Measurements from ENCODE around the gene TC2N.

TC2N gene

GRCh38 chr14:91882776-91883175, 15.4 kb upstream of the TC2N start:
- TF ChIP-seq SIN3A (IDR thresholded peaks at IDR 0.05; ENCODE audit: borderline replicate concordance, insufficient read depth, low read length) (no peak), FOXP2 (optimal IDR thresholded peaks at IDR 0.05; ENCODE audit: borderline replicate concordance, extremely low read depth, extremely low read length, insufficient read depth) (no peak), REST (IDR thresholded peaks at IDR 0.05; ENCODE audit: insufficient read depth in 1 of 2, low read depth in 2 of 2, low read length in 2 of 2) (no peak), TAF1 (IDR thresholded peaks at IDR 0.05; ENCODE audit: borderline replicate concordance, insufficient read depth, low read length) (no peak), POLR2AphosphoS5 (IDR thresholded peaks at IDR 0.05; ENCODE audit: low read depth, low read length) (no peak)

- no peak for TF ChIP-seq POLR2AphosphoS5 (IDR thresholded peaks at IDR 0.05; ENCODE audit: low read depth, low read length)
- no peak for TF ChIP-seq SIN3A (IDR thresholded peaks at IDR 0.05; ENCODE audit: borderline replicate concordance, insufficient read depth, low read length)
- no peak for TF ChIP-seq FOXP2 (optimal IDR thresholded peaks at IDR 0.05; ENCODE audit: borderline replicate concordance, extremely low read depth, extremely low read length, insufficient read depth)
- no peak for TF ChIP-seq TAF1 (IDR thresholded peaks at IDR 0.05; ENCODE audit: borderline replicate concordance, insufficient read depth, low read length)
- TF ChIP-seq REST (IDR thresholded peaks at IDR 0.05; ENCODE audit: insufficient read depth in 1 of 2, low read depth in 2 of 2, low read length in 2 of 2), result no peak
Observed at GRCh38 chr14:91882369-91882768, 15.0 kb upstream of the TC2N start.

- TF ChIP-seq REST (IDR thresholded peaks at IDR 0.05; ENCODE audit: insufficient read depth in 1 of 2, low read depth in 2 of 2, low read length in 2 of 2) (no peak), FOXP2 (optimal IDR thresholded peaks at IDR 0.05; ENCODE audit: borderline replicate concordance, extremely low read depth, extremely low read length, insufficient read depth) (no peak), SIN3A (IDR thresholded peaks at IDR 0.05; ENCODE audit: borderline replicate concordance, insufficient read depth, low read length) (no peak), POLR2AphosphoS5 (IDR thresholded peaks at IDR 0.05; ENCODE audit: low read depth, low read length) (no peak), TAF1 (IDR thresholded peaks at IDR 0.05; ENCODE audit: borderline replicate concordance, insufficient read depth, low read length) (no peak)
Observed at GRCh38 chr14:91879196-91879595, 11.9 kb upstream of the TC2N start.

GRCh38 chr14:91878274-91878673, 10.9 kb upstream of the TC2N start:
- TF ChIP-seq REST (IDR thresholded peaks at IDR 0.05; ENCODE audit: insufficient read depth in 1 of 2, low read depth in 2 of 2, low read length in 2 of 2) (no peak), SIN3A (IDR thresholded peaks at IDR 0.05; ENCODE audit: borderline replicate concordance, insufficient read depth, low read length) (no peak), TAF1 (IDR thresholded peaks at IDR 0.05; ENCODE audit: borderline replicate concordance, insufficient read depth, low read length) (no peak), FOXP2 (optimal IDR thresholded peaks at IDR 0.05; ENCODE audit: borderline replicate concordance, extremely low read depth, extremely low read length, insufficient read depth) (no peak), POLR2AphosphoS5 (IDR thresholded peaks at IDR 0.05; ENCODE audit: low read depth, low read length) (no peak)

GRCh38 chr14:91877376-91877915, 10.1 kb upstream of the TC2N start:
- TF ChIP-seq FOXP2 (optimal IDR thresholded peaks at IDR 0.05; ENCODE audit: borderline replicate concordance, extremely low read depth, extremely low read length, insufficient read depth) (no peak), REST (IDR thresholded peaks at IDR 0.05; ENCODE audit: insufficient read depth in 1 of 2, low read depth in 2 of 2, low read length in 2 of 2) (no peak), TAF1 (IDR thresholded peaks at IDR 0.05; ENCODE audit: borderline replicate concordance, insufficient read depth, low read length) (no peak), SIN3A (IDR thresholded peaks at IDR 0.05; ENCODE audit: borderline replicate concordance, insufficient read depth, low read length) (no peak), POLR2AphosphoS5 (IDR thresholded peaks at IDR 0.05; ENCODE audit: low read depth, low read length) (no peak)

Measured in PFSK-1 (cell line).